Forelimb muscle (tissue), 1 donor: ENCODE measurements around the gene TEX261. TPM values are rescaled to one million over a fixed set of nuclear protein-coding genes. Genes with fewer than 3 reads are reported as not detected.
"Not testable (repeated sequence)": the region's sequence is repeated elsewhere in the genome, so short reads cannot be mapped to it uniquely, and the experiment has no call there.

Experiments used
- DNase-seq: peaks from one replicate; pipeline ENCODE4 v3.0.0-alpha.2; 2013; ENCODE audit warnings: low read depth
- polyA plus RNA-seq: library from polyadenylated mRNA; unstranded; fragments of 120-200 nt; gene quantifications from one replicate; pipeline ENCODE4 v1.2.1, GENCODE V29; 2013; ENCODE audit not compliant: insufficient read length

TEX261 gene
- 34.2 TPM for polyA plus RNA-seq

- DNase-seq = peak; percentile 32
Observed at GRCh38 chr2:70994699-70995425, at the start of gene TEX261. Gene TEX261 (minus strand): TSS chr2:70994873. CDS start chr2:70994757, 116 bp downstream.

GRCh38 chr2:71043531-71044407, 49.1 kb upstream of the TEX261 start:
- no peak for DNase-seq

- DNase-seq = no peak
Observed at GRCh38 chr2:71042287-71042686, 47.6 kb upstream of the TEX261 start.

GRCh38 chr2:71036296-71036695, 41.6 kb upstream of the TEX261 start:
- DNase-seq = not testable (repeated sequence)

GRCh38 chr2:71023553-71024243, 29.0 kb upstream of the TEX261 start:
- DNase-seq = not testable (repeated sequence)

- DNase-seq = not testable (repeated sequence)
Observed at GRCh38 chr2:71021394-71021793, 26.7 kb upstream of the TEX261 start.

GRCh38 chr2:71019989-71020388, 25.3 kb upstream of the TEX261 start:
- not testable (repeated sequence) for DNase-seq

- DNase-seq = no peak
Observed at GRCh38 chr2:71018625-71019024, 24.0 kb upstream of the TEX261 start.

- not testable (repeated sequence) for DNase-seq
Observed at GRCh38 chr2:71011786-71012185, 17.1 kb upstream of the TEX261 start.

- no peak for DNase-seq
Observed at GRCh38 chr2:71008342-71008741, 13.7 kb upstream of the TEX261 start.

- DNase-seq = no peak
Observed at GRCh38 chr2:71006955-71007799, 12.5 kb upstream of the TEX261 start.

- no peak for DNase-seq
Observed at GRCh38 chr2:71006323-71006722, 11.7 kb upstream of the TEX261 start.

GRCh38 chr2:71005271-71006202, 10.9 kb upstream of the TEX261 start:
- no peak for DNase-seq

GRCh38 chr2:71004857-71005256, 10.2 kb upstream of the TEX261 start:
- DNase-seq = no peak

- DNase-seq = no peak
Observed at GRCh38 chr2:71003966-71004755, 9.5 kb upstream of the TEX261 start.

- DNase-seq = no peak
Observed at GRCh38 chr2:71003396-71003795, 8.7 kb upstream of the TEX261 start.

- DNase-seq = no peak
Observed at GRCh38 chr2:71001981-71002570, 7.4 kb upstream of the TEX261 start.

GRCh38 chr2:71001592-71001927, 6.9 kb upstream of the TEX261 start:
- no peak for DNase-seq
